Type B pancreatic cell (in vitro differentiated cells): ENCODE data around the gene PTPRB. TPM values are rescaled to one million over a fixed set of nuclear protein-coding genes. Genes with fewer than 3 reads are reported as not detected.

Source experiments
- DNase-seq: peaks from one replicate; pipeline ENCODE4 v3.0.0; 2021; ENCODE audit warnings: mixed read lengths; ENCODE audit not compliant: unreplicated experiment; ENCODE audit errors: extremely low spot score
- H3K27ac Mint-ChIP-seq: 2 replicates; pipeline ENCODE4 v1.8.0; 2021; ENCODE audit warnings: mild to moderate bottlenecking, mixed read lengths
- H3K27me3 Mint-ChIP-seq: 2 replicates; pipeline ENCODE4 v1.8.0; 2021; ENCODE audit warnings: mixed read lengths
- H3K36me3 Mint-ChIP-seq: 2 replicates; pipeline ENCODE4 v1.8.0; 2021; ENCODE audit warnings: mixed read lengths
- H3K4me1 Mint-ChIP-seq: one replicate; pipeline ENCODE4 v1.8.0; 2021; ENCODE audit warnings: mixed read lengths; ENCODE audit not compliant: unreplicated experiment
- H3K4me3 Mint-ChIP-seq: 2 replicates; pipeline ENCODE4 v1.8.0; 2021; ENCODE audit warnings: mild to moderate bottlenecking, mixed read lengths
- H3K9me3 Mint-ChIP-seq: 2 replicates; pipeline ENCODE4 v1.8.0; 2021; ENCODE audit warnings: mixed read lengths
- total RNA-seq: library from RNA; stranded (reverse); gene quantifications from 2 replicates; pipeline ENCODE4 v1.2.1, GENCODE V29; 2021; ENCODE audit warnings: low replicate concordance
- TF ChIP-seq, protein P1 (sequence below): fragments of 200-600 bp; sonication (generic); conservative IDR thresholded peaks from 2 replicates; pipeline ENCODE4 v1.5.0; 2021; ENCODE audit warnings: antibody characterized with exemption, mild to moderate bottlenecking

Gene PTPRB
- total RNA-seq, 1 donor from 2014 or later: 4.2 TPM

- Mint-ChIP-seq H3K4me3 (no peak overlapping the region), H3K27me3 (no peaks in the 10 kb centered on the region), H3K4me1 (no peaks in the 10 kb centered on the region), H3K27ac (no peak overlapping the region), H3K36me3 (no peaks in the 10 kb centered on the region), H3K9me3 (no peaks in the 10 kb centered on the region)
- TF ChIP-seq, protein P1, sequence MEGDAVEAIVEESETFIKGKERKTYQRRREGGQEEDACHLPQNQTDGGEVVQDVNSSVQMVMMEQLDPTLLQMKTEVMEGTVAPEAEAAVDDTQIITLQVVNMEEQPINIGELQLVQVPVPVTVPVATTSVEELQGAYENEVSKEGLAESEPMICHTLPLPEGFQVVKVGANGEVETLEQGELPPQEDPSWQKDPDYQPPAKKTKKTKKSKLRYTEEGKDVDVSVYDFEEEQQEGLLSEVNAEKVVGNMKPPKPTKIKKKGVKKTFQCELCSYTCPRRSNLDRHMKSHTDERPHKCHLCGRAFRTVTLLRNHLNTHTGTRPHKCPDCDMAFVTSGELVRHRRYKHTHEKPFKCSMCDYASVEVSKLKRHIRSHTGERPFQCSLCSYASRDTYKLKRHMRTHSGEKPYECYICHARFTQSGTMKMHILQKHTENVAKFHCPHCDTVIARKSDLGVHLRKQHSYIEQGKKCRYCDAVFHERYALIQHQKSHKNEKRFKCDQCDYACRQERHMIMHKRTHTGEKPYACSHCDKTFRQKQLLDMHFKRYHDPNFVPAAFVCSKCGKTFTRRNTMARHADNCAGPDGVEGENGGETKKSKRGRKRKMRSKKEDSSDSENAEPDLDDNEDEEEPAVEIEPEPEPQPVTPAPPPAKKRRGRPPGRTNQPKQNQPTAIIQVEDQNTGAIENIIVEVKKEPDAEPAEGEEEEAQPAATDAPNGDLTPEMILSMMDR: no peak
- no peak for DNase-seq
These were observed 66.2 kb downstream of the PTPRB start for GRCh38 chr12:70571029-70571428.

- H3K27ac Mint-ChIP-seq: no peak overlapping the region
- no peaks in the 10 kb centered on the region for H3K4me1 Mint-ChIP-seq
- DNase-seq: no peak
- H3K27me3 Mint-ChIP-seq: peaks cover 10% of the 10 kb centered on the region
- TF ChIP-seq, protein P1: no peak
- no peaks in the 10 kb centered on the region for H3K9me3 Mint-ChIP-seq
- no peaks in the 10 kb centered on the region for H3K36me3 Mint-ChIP-seq
- H3K4me3 Mint-ChIP-seq: no peak overlapping the region
These were observed 75.7 kb downstream of the PTPRB start for GRCh38 chr12:70561550-70561949.

GRCh38 chr12:70560671-70561070 is 76.6 kb downstream of the PTPRB start:
- H3K27ac Mint-ChIP-seq: no peak overlapping the region
- no peaks in the 10 kb centered on the region for H3K36me3 Mint-ChIP-seq
- no peak overlapping the region for H3K4me3 Mint-ChIP-seq
- H3K9me3 Mint-ChIP-seq: no peaks in the 10 kb centered on the region
- TF ChIP-seq, protein P1: no peak
- H3K4me1 Mint-ChIP-seq: no peaks in the 10 kb centered on the region
- H3K27me3 Mint-ChIP-seq: peaks cover 14% of the 10 kb centered on the region
- DNase-seq: no peak

DNA sequence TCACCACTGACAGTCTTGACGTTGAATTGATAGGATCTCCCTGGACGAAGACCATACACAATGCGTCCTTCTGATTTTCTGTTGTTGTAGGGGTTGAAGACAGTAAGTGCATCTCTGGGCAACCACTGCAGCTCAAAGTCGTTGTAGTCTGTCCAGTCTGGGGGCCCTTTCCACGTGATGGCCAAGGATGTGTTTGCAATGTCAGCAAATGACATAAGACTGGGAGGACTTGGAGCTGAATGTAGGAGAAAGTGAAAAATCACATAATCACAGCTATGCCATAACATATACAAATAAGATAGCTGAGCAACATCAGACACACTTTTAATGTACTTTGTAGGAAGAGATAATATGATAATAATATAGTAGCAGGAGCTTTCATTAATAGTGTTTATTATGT is 77.8 kb downstream of the PTPRB start:
- Mint-ChIP-seq H3K27ac (no peak overlapping the region), H3K4me3 (no peak overlapping the region), H3K27me3 (peaks cover 14% of the 10 kb centered on the region), H3K36me3 (no peaks in the 10 kb centered on the region), H3K9me3 (no peaks in the 10 kb centered on the region), H3K4me1 (peaks cover 10% of the 10 kb centered on the region)
- TF ChIP-seq, protein P1: no peak
- no peak for DNase-seq

DNA sequence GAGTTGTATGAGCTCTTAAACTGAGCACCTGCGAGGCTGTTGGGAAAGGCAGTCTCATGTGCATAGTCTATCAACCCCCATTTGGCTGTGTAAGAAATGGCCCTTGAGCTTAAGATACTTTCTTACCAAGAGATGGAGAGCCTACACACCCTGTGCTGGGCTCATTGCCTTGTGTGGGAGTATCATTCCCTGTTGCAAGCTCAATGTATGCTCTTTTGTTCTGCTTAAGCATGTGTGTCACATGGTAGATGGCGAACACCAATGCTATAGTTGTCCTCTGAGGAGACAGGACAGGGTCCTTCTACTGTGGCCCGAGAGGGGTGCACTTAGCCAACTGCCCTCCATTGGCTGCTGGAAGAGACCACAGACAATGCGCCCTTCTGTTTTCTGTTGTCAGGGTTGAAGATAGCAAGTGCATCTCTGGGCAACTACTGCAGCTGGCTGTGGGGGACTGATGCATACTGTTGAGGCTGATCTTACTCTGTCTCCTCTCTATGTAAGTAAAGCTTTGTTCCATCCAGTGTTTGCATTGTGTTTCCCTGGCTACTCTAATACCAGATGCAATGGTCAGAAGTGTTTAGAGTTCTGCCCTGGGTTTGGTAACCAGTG is 79.5 kb downstream of the PTPRB start:
- Mint-ChIP-seq H3K9me3 (no peaks in the 10 kb centered on the region), H3K27ac (no peak overlapping the region), H3K4me1 (peaks cover 11% of the 10 kb centered on the region), H3K36me3 (no peaks in the 10 kb centered on the region), H3K4me3 (no peak overlapping the region), H3K27me3 (peaks cover 4% of the 10 kb centered on the region)
- DNase-seq: no peak
- TF ChIP-seq, protein P1: no peak
